GM21381 (cell line): ENCODE results near the gene DAB2IP.
"Not testable (repeated sequence)": the region's sequence is repeated elsewhere in the genome, so short reads cannot be mapped to it uniquely, and the experiment has no call there.

ENCODE experiments used
- ATAC-seq: cut with Tn5 transposase; IDR thresholded peaks from one replicate; pipeline ENCODE4 v1.9.1; 2021; ENCODE audit warnings: mild to moderate bottlenecking, moderate library complexity; ENCODE audit not compliant: unreplicated experiment

The DAB2IP gene

GRCh38 chr9:121643473-121643872 is 8.0 kb upstream of the DAB2IP start:
- no peak for ATAC-seq

- ATAC-seq: not testable (repeated sequence)
Measured at GRCh38 chr9:121644040-121644439, 7.4 kb upstream of the DAB2IP start.

GRCh38 chr9:121645003-121645402 is 6.4 kb upstream of the DAB2IP start:
- no peak for ATAC-seq

- no peak for ATAC-seq
Measured at GRCh38 chr9:121645853-121646807, 5.3 kb upstream of the DAB2IP start.

- no peak for ATAC-seq
Measured at GRCh38 chr9:121646992-121647391, 4.4 kb upstream of the DAB2IP start.

- ATAC-seq: no peak
Measured at GRCh38 chr9:121648172-121648571, 3.3 kb upstream of the DAB2IP start.

GRCh38 chr9:121648799-121649198 is 2.6 kb upstream of the DAB2IP start:
- ATAC-seq: no peak

- no peak for ATAC-seq
Measured at GRCh38 chr9:121649476-121650216, 1.8 kb upstream of the DAB2IP start.

- ATAC-seq: no peak
Measured at GRCh38 chr9:121650217-121651007, 1.0 kb upstream of the DAB2IP start.

GRCh38 chr9:121651008-121651294 is 483 bp upstream of the DAB2IP start:
- ATAC-seq: no peak

- no peak for ATAC-seq
Measured at GRCh38 chr9:121652021-121652837, 795 bp downstream of the DAB2IP start.

GRCh38 chr9:121652838-121653231 is 1.4 kb downstream of the DAB2IP start:
- no peak for ATAC-seq

- no peak for ATAC-seq
Measured at GRCh38 chr9:121654499-121655140, 3.2 kb downstream of the DAB2IP start.

- no peak for ATAC-seq
Measured at GRCh38 chr9:121655231-121655755, 3.9 kb downstream of the DAB2IP start.

GRCh38 chr9:121656941-121657470 is 5.6 kb downstream of the DAB2IP start:
- no peak for ATAC-seq

GRCh38 chr9:121658166-121658565 is 6.7 kb downstream of the DAB2IP start:
- no peak for ATAC-seq

- ATAC-seq: no peak
Measured at GRCh38 chr9:121658591-121658990, 7.2 kb downstream of the DAB2IP start.

- ATAC-seq: no peak
Measured at GRCh38 chr9:121660367-121660766, 8.9 kb downstream of the DAB2IP start.

GRCh38 chr9:121660876-121661275 is 9.4 kb downstream of the DAB2IP start:
- ATAC-seq: no peak

- no peak for ATAC-seq
Measured at GRCh38 chr9:121661328-121661727, 9.9 kb downstream of the DAB2IP start.
